Cortex of kidney (tissue), 1 donor: ENCODE data around the gene SMAP1.

Source experiments
- DNase-seq: peaks from one replicate; lab custom pipeline; 2025; lab: John Stamatoyannopoulos, UW

The SMAP1 gene

GRCh38 chr6:70684794-70685493, 17.3 kb downstream of the SMAP1 start:
- DNase-seq = no peak

- DNase-seq = no peak
Measured at GRCh38 chr6:70685494-70686180, 18.0 kb downstream of the SMAP1 start.

GRCh38 chr6:70686548-70687133, 19.0 kb downstream of the SMAP1 start:
- DNase-seq = no peak

- DNase-seq = no peak
Measured at GRCh38 chr6:70693887-70694286, 26.2 kb downstream of the SMAP1 start.

- no peak for DNase-seq
Measured at GRCh38 chr6:70694371-70694770, 26.7 kb downstream of the SMAP1 start.

- no peak for DNase-seq
Measured at GRCh38 chr6:70700922-70701876, 33.5 kb downstream of the SMAP1 start.

GRCh38 chr6:70705772-70706171, 38.1 kb downstream of the SMAP1 start:
- DNase-seq = no peak

GRCh38 chr6:70706491-70707123, 38.9 kb downstream of the SMAP1 start:
- no peak for DNase-seq

GRCh38 chr6:70707893-70708292, 40.2 kb downstream of the SMAP1 start:
- DNase-seq = no peak

GRCh38 chr6:70708448-70708847, 40.8 kb downstream of the SMAP1 start:
- no peak for DNase-seq

- no peak for DNase-seq
Measured at GRCh38 chr6:70709826-70710225, 42.1 kb downstream of the SMAP1 start.

GRCh38 chr6:70714716-70715257, 47.1 kb downstream of the SMAP1 start:
- DNase-seq = no peak

GRCh38 chr6:70717038-70717801, 49.5 kb downstream of the SMAP1 start:
- DNase-seq = no peak

GRCh38 chr6:70724524-70724923, 56.8 kb downstream of the SMAP1 start:
- DNase-seq = no peak

GRCh38 chr6:70725817-70726415, 58.2 kb downstream of the SMAP1 start:
- no peak for DNase-seq

- no peak for DNase-seq
Measured at GRCh38 chr6:70734381-70734780, 66.7 kb downstream of the SMAP1 start.

- DNase-seq = no peak
Measured at GRCh38 chr6:70734979-70735378, 67.3 kb downstream of the SMAP1 start.

GRCh38 chr6:70735513-70735912, 67.8 kb downstream of the SMAP1 start:
- DNase-seq = no peak

- DNase-seq = no peak
Measured at GRCh38 chr6:70738028-70738427, 70.3 kb downstream of the SMAP1 start.

- DNase-seq = no peak
Measured at GRCh38 chr6:70739534-70739933, 71.9 kb downstream of the SMAP1 start.
